Activated CD8-positive, alpha-beta memory T cell treated with anti-CD3 and anti-CD28 coated beads for 48 hours (primary cell): Measurements from ENCODE around the gene VPS25.
"Not testable (repeated sequence)": the region's sequence is repeated elsewhere in the genome, so short reads cannot be mapped to it uniquely, and the experiment has no call there.

Source experiments
- DNase-seq, 3 experiments: peaks; one replicate each; pipeline ENCODE4 v3.0.0-alpha.2; 2020; ENCODE audit warnings: low read depth in 2 of 3, low spot score in 2 of 3

Gene VPS25

GRCh38 chr17:42767512-42767911, 5.7 kb upstream of the VPS25 start:
- DNase-seq = no peak

- DNase-seq = not testable (repeated sequence)
These were observed 5.2 kb upstream of the VPS25 start for GRCh38 chr17:42768006-42768405.

GRCh38 chr17:42769964-42770363, 3.3 kb upstream of the VPS25 start:
- DNase-seq = not testable (repeated sequence)

- no peak for DNase-seq
These were observed 332 bp upstream of the VPS25 start for GRCh38 chr17:42772945-42773289.

DNA sequence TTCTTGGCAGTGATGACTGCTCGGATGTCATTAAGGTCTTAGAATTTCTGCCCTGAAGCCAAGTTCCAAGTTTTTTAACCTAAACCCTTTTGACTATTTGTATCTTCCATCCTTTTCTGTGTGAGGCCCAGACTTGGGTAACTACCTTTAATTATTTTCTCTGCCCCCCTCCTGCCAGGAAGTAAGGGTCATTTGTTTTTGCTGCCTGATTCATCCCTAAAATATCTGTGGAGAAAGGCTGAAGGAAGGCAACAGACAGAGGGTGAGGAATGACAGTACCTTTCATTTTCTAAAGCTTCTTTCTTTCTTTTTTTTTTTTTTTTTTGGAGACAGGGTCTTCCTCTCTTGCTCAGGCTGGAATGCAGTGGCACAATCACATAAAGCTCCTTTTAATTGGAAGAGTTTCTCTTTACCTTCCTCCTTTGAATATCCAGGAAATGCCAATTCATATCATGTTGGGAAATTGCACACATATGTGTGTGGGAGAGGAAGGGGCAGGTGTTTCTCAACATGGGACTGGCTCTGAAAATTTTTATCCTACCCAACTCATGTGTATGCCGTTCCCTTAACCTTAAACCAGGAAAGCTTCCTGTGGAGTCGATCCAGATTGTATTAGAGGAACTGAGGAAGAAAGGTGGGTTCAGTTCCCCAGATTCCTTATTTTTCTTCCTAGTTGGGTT, 957 bp downstream of the VPS25 start:
- no peak for DNase-seq

DNA sequence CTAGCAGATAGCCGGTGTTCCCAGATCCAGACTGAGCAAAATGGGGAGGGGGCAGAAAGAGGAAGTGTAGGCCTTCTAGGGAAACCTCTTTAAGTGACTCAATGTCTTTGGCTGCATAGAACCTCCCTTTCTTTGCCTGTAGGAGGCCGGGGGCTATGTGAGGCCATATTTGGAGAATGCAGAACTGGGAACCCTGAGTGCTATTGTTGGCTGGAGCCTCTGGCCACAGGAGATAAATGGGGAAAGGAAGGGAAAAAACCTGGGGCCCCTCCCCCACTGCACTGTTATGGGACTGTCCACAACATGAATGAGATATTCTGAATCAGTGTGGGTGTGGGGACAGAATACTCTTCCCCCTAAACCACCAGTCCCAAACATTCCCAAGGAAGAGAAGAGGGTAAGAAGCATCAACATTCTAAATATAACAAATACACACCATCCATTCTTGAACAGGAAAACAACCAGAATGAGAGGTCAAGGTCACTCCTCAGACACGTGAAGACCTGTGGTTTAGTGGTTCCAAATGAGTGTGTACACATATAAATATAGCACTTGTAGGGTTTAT, 2.4 kb downstream of the VPS25 start:
- no peak for DNase-seq

DNA sequence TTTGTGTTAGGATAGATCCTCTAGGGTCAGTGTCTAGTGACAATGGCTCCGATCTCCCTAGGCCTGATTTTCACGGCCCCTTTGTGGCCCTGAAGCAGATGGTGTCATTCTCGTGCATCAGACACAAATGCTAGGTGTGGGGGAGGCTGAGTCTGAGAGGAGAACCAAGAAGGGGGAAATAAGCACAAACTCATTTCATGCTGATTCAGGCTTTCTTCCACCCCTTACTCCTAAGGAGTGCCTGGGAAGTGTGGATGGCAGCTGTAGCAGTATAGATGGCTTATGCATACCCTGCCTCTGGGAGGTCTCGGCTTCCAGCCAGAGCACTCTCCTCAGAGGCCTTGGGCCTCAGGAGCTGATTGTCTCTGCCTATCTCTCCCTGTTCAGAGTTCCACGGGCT, 5.3 kb downstream of the VPS25 start:
- no peak for DNase-seq

DNA sequence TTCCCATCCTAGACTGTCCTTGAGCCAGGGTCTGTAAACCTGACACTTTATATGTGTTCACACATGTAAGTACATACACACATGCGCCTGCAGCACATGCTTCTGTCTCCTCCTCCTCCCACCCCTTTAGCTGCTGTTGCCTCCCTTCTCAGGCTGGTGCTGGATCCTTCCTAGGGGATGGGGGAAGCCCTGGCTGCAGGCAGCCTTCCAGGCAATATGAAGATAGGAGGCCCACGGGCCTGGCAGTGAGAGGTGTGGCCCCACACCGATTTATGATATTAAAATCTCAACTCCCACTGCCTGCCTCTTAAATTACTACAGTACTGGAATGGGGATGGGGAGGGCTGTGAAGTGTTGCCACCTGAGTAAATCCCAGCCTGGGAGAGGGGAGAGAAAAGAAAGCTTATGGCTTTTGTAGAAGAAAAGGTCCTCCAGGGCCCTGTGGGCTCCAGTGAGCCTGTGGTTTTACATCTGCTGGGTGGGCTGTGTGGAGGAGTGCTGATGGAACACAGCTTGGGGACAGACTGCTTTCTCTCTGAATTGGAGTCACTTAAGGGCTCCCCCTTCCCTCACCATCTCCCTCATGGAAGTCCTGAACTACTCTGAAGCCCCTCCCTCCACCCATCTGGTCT, 6.2 kb downstream of the VPS25 start:
- no peak for DNase-seq

GRCh38 chr17:42779936-42780850, 6.9 kb downstream of the VPS25 start, which contains the start of gene WNK4:
TSS of gene WNK4 (plus strand) at chr17:42780610. CDS start at chr17:42780699, 89 bp downstream.
- DNase-seq = no peak

GRCh38 chr17:42780851-42781638, 7.8 kb downstream of the VPS25 start:
- no peak for DNase-seq

DNA sequence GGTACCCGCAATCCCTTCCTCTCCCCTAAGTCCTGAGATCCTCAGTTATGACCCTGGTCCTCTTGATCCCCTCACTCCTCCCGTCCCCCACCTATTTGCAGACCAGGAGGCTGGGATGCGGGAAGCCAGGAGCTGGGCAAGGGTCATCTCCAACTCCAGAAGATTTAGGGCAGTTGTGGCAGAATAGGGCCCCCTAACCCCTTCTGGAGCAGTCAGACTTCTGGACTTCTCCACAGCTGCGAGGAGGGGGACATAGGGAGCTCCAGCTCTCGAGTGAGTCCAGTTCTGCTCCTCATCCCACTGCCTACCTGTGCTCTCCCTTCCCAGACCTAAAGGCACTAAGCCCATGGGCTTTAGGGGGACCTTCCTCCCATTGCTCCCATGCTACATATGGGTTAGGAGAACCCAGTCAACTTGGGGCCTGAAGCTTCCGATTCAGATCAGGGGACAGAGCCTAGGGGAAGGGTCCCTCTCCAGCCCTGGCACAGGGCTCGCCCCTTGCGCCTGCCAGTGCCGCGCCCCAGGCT, 8.5 kb downstream of the VPS25 start:
- no peak for DNase-seq

GRCh38 chr17:42782166-42783061, 9.2 kb downstream of the VPS25 start:
- no peak for DNase-seq

DNA sequence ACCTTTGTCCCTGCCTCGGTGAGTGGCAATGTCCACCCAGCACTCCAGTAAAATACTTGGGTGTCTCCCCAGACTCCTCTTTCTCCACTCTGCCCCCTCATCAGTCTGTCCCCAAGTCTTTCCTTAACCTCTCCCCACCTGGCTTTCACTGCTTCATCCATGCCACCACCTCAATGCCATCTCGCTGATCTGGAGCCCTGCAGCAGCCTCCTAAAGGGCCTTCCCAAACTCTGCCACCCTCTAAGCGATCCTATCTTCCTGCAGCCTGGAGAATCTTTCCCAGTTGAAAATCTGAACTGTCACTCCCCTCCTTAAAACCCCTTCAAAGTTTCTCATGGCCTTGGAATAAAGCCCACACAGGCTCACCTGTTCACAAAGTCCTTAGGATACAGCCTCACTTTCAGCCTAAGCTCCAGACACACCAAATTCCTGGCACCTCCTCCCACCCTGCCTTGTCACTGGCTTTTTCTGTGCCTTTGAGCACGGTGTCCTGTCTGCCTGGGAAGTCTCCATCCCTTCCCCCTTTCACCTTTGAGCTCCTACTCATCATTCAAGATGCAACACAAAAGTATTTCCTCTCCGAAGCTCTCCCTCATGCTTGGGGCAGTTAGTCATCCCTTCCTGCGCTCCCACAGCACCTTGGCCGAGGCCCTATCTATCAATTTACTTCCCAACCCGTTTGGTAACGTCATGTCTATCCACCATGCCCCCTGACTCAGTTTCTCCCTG, 10.0 kb downstream of the VPS25 start:
- DNase-seq = no peak

DNA sequence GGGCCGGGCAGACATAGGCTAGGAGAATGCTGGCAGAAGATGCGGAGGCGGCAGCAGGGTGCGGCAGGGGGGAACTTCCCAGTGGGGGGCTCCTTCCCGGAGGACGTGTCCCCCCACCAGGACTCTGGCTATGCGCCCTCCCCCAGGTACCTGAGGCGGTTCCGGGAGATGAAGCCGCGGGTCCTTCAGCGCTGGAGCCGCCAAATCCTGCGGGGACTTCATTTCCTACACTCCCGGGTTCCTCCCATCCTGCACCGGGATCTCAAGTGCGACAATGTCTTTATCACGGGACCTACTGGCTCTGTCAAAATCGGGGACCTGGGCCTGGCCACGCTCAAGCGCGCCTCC, 10.5 kb downstream of the VPS25 start:
- DNase-seq = no peak

- DNase-seq = no peak
These were observed 11.2 kb downstream of the VPS25 start for GRCh38 chr17:42784409-42784808.

DNA sequence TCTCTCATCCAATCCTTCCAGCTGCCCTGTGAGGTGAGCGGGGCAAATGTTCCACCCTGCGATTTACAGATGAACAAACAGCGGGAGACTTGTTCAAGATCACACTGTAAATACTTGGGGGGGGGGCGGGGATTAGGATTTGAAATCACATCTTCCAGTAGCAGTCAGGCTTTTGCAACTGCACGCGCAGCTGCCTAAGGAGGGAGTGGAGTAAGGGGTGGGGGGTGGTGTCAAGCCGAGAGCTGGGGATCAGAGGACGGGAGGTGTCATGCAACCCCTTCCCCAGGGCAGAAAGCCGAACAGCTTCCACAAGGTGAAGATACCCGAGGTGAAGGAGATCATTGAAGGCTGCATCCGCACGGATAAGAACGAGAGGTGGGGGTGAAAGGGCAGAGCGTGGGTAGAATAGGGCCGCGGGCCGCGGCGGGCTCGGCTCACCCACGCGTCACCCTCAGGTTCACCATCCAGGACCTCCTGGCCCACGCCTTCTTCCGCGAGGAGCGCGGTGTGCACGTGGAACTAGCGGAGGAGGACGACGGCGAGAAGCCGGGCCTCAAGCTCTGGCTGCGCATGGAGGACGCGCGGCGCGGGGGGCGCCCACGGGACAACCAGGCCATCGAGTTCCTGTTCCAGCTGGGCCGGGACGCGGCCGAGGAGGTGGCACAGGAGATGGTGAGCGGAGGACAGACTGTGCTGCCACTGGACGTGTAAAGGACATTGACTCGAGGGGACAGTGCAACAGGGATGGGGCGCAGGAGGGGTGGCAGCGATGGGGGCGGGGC, 11.8 kb downstream of the VPS25 start:
- no peak for DNase-seq

DNA sequence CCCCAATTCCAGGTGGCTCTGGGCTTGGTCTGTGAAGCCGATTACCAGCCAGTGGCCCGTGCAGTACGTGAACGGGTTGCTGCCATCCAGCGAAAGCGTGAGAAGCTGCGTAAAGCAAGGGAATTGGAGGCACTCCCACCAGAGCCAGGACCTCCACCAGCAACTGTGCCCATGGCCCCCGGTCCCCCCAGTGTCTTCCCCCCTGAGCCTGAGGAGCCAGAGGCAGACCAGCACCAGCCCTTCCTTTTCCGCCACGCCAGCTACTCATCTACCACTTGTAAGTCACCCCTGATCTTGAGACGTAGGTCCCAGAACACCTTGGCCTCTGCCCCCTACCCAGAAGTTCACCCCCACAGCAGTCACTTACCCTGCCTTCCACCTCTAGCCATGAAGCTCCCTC, 14.0 kb downstream of the VPS25 start:
- DNase-seq = no peak

DNA sequence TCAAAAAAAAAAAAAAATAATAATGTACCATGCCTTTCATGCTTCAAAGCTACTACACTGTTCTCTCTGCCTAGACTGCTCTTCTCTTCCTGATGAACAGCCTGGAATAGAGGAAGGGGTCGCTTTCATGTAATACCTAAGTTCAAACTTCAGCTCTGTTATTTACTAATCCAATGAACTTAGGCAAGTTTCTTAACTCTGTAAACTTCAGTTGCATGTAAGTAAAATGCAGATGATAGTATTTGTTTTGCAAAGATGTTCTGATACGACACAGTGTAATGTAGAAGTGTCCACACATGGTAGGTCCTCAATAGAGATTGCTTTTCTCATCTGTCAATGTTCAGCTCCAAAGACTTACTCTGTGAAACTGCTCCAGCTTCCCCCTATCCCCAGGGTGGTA, 18.7 kb downstream of the VPS25 start:
- no peak for DNase-seq
